CD4-positive, alpha-beta T cell treated with Interleukin-4 for 1 hour (primary cell): ENCODE results near the gene MPRIP.

Experiments used
- DNase-seq, 2 donors: peaks; one replicate each; pipeline ENCODE4 v3.0.0-alpha.2; 2020 to 2022

Gene MPRIP

GRCh38 chr17:17029938-17030337, 12.3 kb upstream of the MPRIP start:
- DNase-seq, result no peak

- no peak for DNase-seq
These were observed 11.6 kb upstream of the MPRIP start for GRCh38 chr17:17030515-17031211.

- DNase-seq, result no peak
These were observed 10.0 kb upstream of the MPRIP start for GRCh38 chr17:17032131-17032692.

- DNase-seq, result no peak
These were observed 8.8 kb upstream of the MPRIP start for GRCh38 chr17:17033466-17033865.

GRCh38 chr17:17034026-17034425, 8.2 kb upstream of the MPRIP start:
- no peak for DNase-seq

GRCh38 chr17:17034496-17035075, 7.7 kb upstream of the MPRIP start:
- no peak for DNase-seq

- DNase-seq, result no peak
These were observed 6.8 kb upstream of the MPRIP start for GRCh38 chr17:17035490-17035889.

- DNase-seq, result no peak
These were observed 6.2 kb upstream of the MPRIP start for GRCh38 chr17:17035920-17036523.

- peak in 1 of 2 donors; percentile 61 for DNase-seq
These were observed 5.7 kb upstream of the MPRIP start for GRCh38 chr17:17036524-17036998.

GRCh38 chr17:17039911-17040310, 2.3 kb upstream of the MPRIP start:
- no peak for DNase-seq

- no peak for DNase-seq
These were observed 1.2 kb upstream of the MPRIP start for GRCh38 chr17:17041018-17041521.

GRCh38 chr17:17041571-17042383, 480 bp upstream of the MPRIP start:
- DNase-seq, result peak; percentile 97

GRCh38 chr17:17042851-17043460, 699 bp downstream of the MPRIP start:
- peak in 1 of 2 donors; percentile 20 for DNase-seq

GRCh38 chr17:17043461-17044271, 1.4 kb downstream of the MPRIP start:
- DNase-seq, result no peak

- DNase-seq, result peak; percentile 15 to 34
These were observed 2.7 kb downstream of the MPRIP start for GRCh38 chr17:17044846-17045561.

- DNase-seq, result no peak
These were observed 5.8 kb downstream of the MPRIP start for GRCh38 chr17:17048106-17048505.

GRCh38 chr17:17050346-17051345, 8.4 kb downstream of the MPRIP start:
- no peak for DNase-seq

- no peak for DNase-seq
These were observed 9.1 kb downstream of the MPRIP start for GRCh38 chr17:17051380-17051779.

GRCh38 chr17:17051791-17052461, 9.7 kb downstream of the MPRIP start:
- no peak for DNase-seq
